Subcutaneous adipose tissue (tissue), 4 donors: ENCODE measurements around the gene NBL1. TPM values are rescaled to one million over a fixed set of nuclear protein-coding genes. Genes with fewer than 3 reads are reported as not detected.

Experiments used
- CTCF ChIP-seq: fragments of 450-650 bp; IDR thresholded peaks from one replicate; pipeline ENCODE4 v1.5.1; 2016; ENCODE audit warnings: low read depth, mild to moderate bottlenecking, control low read depth, antibody characterized with exemption, moderate library complexity
- total RNA-seq, 4 donors: library from RNA; depleted of rRNA; stranded (reverse); fragments of >200 nt; gene quantifications; one replicate each; pipeline ENCODE4 v1.1.0, GENCODE V29; 2016

The NBL1 gene
- total RNA-seq, 4 donors from 2014 or later = 16.3 to 80.6 (median 51.2) TPM

GRCh38 chr1:19623523-19623922 lies 20.6 kb upstream of the NBL1 start:
- no peak for TF ChIP-seq CTCF

DNA sequence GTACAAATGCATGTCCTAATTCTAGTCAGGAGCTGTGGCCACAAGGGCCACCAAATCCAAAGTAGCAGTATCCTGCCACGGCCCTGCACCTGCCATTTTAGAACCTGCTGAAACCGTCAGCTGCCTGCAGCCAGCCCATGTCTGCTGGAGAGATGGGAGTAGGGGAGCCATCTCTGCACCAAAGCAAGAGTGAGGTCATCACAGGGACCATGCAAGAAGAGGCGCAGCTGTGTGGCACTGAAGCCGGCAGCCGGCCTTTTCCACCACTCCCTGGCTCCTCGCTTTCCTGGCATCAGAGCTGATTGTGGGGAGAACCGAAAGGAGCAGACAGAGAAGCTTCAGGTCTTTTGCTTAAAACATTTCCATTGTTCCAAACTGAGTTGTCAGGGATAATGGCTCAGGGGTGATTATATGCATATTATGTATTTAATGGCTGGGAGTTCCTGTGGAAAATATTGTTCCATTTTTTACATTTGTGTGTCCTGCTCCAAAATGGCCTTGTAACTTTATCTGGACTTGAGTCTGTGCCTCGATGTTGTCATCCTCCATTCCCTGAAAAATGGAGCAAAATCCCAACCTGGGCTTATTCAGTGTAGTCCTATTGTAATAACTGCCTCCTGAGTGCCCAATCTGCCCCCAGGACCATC lies 18.7 kb upstream of the NBL1 start:
- no peak for TF ChIP-seq CTCF

DNA sequence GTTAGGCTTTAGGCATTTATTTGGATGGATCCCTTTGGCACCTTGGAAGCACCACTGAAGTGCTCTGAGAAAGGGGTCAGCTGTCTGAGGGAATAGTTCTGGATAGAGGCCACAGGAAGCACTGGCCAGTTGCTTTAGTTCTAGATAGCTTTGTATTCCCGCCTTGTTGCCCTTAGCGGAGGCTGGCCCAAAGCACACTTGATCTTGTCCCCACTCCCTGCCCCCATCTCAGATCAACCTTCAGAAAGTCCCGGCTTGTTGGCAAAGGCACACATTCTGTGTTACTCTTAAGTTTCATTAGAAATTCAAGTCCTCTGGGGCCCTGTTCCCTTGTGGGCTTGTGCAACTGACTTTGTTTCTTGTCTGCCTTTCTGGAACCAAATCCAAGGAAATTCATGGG lies 15.2 kb upstream of the NBL1 start:
- TF ChIP-seq CTCF = no peak

DNA sequence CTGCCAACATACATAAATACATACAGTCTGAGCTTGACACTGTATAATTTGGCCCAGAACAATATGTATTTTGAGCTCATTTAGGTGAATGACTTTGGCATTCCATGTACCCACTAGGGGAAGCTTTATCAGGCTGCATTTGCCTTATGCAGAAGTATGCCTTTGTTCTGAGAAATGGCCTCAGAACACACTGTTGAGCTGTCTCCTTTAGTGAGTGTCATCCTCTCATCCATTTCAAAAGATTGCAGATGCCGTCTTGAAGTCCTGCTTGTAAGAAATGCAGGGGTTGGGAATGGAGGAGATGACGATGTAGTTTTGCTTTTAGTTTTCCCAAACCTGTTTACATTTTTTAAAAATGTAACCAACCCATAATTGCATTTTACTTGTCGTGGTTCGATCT lies 14.8 kb upstream of the NBL1 start:
- TF ChIP-seq CTCF = no peak

DNA sequence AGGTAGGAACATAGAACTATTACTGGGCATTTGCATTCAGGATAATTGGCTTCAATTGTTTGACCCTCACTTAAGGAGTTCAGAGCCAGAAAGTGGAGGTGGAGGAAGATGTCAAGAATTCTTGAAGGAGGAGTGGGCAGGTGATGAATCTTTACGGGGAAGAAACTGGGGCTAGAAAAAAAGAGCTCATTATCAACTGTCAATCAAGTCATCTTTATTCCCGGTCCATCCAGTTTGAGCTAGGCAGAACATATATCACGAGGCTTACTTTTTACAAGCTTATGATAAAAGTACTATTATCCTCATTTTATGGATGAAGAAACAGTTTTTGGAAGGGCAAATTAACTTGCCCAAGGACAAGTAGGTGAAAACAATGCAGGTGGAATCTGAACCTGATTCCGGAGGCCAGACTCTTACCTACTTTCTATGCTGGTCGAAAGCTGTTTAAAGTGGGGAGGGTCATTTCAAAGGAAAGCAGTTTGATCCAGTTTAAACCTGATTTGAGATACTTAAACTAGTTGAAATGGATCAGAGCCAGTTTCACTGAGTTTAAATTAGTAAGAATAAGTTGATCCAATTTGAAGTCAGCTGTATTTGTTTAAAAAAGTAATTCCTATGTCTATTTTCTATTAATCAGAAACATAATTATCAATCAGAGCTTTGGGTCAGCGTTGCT lies 13.3 kb upstream of the NBL1 start:
- no peak for TF ChIP-seq CTCF

GRCh38 chr1:19632211-19632610 lies 11.9 kb upstream of the NBL1 start:
- TF ChIP-seq CTCF = no peak

- TF ChIP-seq CTCF = no peak
Measured at GRCh38 chr1:19633106-19633505, 11.0 kb upstream of the NBL1 start.
